ENCODE measurements around the gene USP43.

GRCh38 chr17:9671559-9671958 is 26.2 kb downstream of the USP43 start:
- TF ChIP-seq, protein P1, sequence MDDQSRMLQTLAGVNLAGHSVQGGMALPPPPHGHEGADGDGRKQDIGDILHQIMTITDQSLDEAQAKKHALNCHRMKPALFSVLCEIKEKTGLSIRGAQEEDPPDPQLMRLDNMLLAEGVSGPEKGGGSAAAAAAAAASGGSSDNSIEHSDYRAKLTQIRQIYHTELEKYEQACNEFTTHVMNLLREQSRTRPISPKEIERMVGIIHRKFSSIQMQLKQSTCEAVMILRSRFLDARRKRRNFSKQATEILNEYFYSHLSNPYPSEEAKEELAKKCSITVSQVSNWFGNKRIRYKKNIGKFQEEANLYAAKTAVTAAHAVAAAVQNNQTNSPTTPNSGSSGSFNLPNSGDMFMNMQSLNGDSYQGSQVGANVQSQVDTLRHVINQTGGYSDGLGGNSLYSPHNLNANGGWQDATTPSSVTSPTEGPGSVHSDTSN (CRISPR knock-in tag; IDR thresholded peaks at IDR 0.05) = no peak
- no peak for TF ChIP-seq ZNF518A (tag by site-specific recombination; conservative IDR thresholded peaks at IDR 0.05; ENCODE audit: low read depth)
- no peak for TF ChIP-seq ZBTB21 (tag by site-specific recombination; IDR thresholded peaks at IDR 0.05)
- TF ChIP-seq, protein P2, sequence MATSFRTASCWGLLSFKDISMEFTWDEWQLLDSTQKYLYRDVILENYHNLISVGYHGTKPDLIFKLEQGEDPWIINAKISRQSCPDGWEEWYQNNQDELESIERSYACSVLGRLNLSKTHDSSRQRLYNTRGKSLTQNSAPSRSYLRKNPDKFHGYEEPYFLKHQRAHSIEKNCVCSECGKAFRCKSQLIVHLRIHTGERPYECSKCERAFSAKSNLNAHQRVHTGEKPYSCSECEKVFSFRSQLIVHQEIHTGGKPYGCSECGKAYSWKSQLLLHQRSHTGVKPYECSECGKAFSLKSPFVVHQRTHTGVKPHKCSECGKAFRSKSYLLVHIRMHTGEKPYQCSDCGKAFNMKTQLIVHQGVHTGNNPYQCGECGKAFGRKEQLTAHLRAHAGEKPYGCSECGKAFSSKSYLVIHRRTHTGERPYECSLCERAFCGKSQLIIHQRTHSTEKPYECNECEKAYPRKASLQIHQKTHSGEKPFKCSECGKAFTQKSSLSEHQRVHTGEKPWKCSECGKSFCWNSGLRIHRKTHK (tag by site-specific recombination; IDR thresholded peaks at IDR 0.05) = no peak
- no peak for TF ChIP-seq REST (tag by site-specific recombination; IDR thresholded peaks at IDR 0.05)
- TF ChIP-seq ZNF112 (tag by site-specific recombination; IDR thresholded peaks at IDR 0.05) = no peak
- no peak for TF ChIP-seq ZNF585B (tag by site-specific recombination; IDR thresholded peaks at IDR 0.05)
- TF ChIP-seq CTCF (tag by site-specific recombination; IDR thresholded peaks at IDR 0.05) = no peak

Measured in HEK293 (cell line).